Measurements from ENCODE around the gene ZNF317.

The ZNF317 gene

DNA sequence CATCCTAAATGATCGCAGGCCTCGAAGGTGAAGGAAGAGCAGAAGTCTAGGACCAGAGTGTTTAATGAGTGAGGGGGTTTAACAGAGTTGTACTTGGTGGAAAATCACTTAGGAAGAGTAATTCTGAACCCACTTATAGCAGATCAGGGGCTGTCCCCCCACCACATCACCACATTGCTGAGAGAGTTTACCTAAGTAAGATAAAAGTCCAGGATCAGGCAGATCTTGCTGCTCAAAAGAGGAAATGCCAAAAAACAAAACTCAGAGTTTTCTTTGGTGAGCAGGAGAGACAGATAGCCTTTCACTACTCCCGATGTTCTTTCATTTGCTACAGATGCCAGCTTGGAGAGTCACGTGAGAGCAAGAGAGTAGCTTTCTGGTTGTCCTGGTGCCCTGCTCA, 15.4 kb downstream of the ZNF317 start:
- no peaks in the 10 kb centered on the region for H3K27me3 ChIP-seq (ENCODE audit: insufficient read depth, low read length)
- peaks cover 98% of the 10 kb centered on the region for H3K36me3 ChIP-seq (ENCODE audit: insufficient read depth, low read length)
- no peaks in the 10 kb centered on the region for H3K9me2 ChIP-seq (ENCODE audit: low read depth, low read length)
- peaks cover 28% of the 10 kb centered on the region for H3K9me3 ChIP-seq (ENCODE audit: low read length)
- no peak overlapping the region for H3K4me3 ChIP-seq (ENCODE audit: low read depth, low read length, poor library complexity, severe bottlenecking)
- H3K79me2 ChIP-seq (ENCODE audit: insufficient read depth, low read length), result peaks cover 45% of the 10 kb centered on the region
- no peak overlapping the region for H3K9ac ChIP-seq (ENCODE audit: low read length)
- H3K27ac ChIP-seq (ENCODE audit: low read depth, low read length, poor library complexity, severe bottlenecking), result no peak overlapping the region
- H3K4me2 ChIP-seq (ENCODE audit: low read length), result no peak overlapping the region
- H4K20me1 ChIP-seq (ENCODE audit: insufficient read depth, low read length), result no peaks in the 10 kb centered on the region
- H2AFZ ChIP-seq (ENCODE audit: low read length), result no peak overlapping the region
- TF ChIP-seq EZH2 (IDR thresholded peaks at IDR 0.05; ENCODE audit: borderline replicate concordance, low read length), result no peak
- TF ChIP-seq, protein P1, sequence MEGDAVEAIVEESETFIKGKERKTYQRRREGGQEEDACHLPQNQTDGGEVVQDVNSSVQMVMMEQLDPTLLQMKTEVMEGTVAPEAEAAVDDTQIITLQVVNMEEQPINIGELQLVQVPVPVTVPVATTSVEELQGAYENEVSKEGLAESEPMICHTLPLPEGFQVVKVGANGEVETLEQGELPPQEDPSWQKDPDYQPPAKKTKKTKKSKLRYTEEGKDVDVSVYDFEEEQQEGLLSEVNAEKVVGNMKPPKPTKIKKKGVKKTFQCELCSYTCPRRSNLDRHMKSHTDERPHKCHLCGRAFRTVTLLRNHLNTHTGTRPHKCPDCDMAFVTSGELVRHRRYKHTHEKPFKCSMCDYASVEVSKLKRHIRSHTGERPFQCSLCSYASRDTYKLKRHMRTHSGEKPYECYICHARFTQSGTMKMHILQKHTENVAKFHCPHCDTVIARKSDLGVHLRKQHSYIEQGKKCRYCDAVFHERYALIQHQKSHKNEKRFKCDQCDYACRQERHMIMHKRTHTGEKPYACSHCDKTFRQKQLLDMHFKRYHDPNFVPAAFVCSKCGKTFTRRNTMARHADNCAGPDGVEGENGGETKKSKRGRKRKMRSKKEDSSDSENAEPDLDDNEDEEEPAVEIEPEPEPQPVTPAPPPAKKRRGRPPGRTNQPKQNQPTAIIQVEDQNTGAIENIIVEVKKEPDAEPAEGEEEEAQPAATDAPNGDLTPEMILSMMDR (IDR thresholded peaks at IDR 0.05; ENCODE audit: low read length), result no peak
- H3K4me1 ChIP-seq (ENCODE audit: insufficient read depth, low read length, severe bottlenecking), result no peaks in the 10 kb centered on the region
- no peaks in the 10 kb centered on the region for H3F3A ChIP-seq (ENCODE audit: insufficient read depth, low read length)

DNA sequence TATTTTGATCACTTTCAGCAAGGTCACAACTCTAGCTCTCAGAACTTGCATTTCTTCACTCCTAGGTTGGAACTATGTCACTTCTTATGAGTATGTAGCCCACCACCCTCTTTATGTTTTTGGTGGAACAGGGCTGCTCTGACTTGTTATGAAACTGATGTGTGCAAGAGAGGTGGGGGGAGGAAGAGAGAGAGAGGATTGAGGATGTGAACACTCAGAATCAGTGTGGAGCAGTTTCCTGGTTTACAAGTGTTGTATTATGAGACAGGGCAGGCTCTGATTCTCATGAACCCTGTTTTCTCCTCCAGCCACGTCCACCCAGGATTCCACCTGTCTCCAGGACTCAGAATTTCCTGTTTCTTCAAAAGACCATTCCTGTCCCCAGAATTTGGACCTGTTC, 16.1 kb downstream of the ZNF317 start:
- no peaks in the 10 kb centered on the region for H3K27me3 ChIP-seq (ENCODE audit: insufficient read depth, low read length)
- no peak overlapping the region for H3K4me2 ChIP-seq (ENCODE audit: low read length)
- no peak overlapping the region for H3K27ac ChIP-seq (ENCODE audit: low read depth, low read length, poor library complexity, severe bottlenecking)
- no peaks in the 10 kb centered on the region for H3F3A ChIP-seq (ENCODE audit: insufficient read depth, low read length)
- H3K9ac ChIP-seq (ENCODE audit: low read length), result no peak overlapping the region
- peaks cover 100% of the 10 kb centered on the region for H3K36me3 ChIP-seq (ENCODE audit: insufficient read depth, low read length)
- H3K4me3 ChIP-seq (ENCODE audit: low read depth, low read length, poor library complexity, severe bottlenecking), result no peak overlapping the region
- H3K9me3 ChIP-seq (ENCODE audit: low read length), result peaks cover 32% of the 10 kb centered on the region
- TF ChIP-seq, protein P1 (IDR thresholded peaks at IDR 0.05; ENCODE audit: low read length), result no peak
- no peak for TF ChIP-seq EZH2 (IDR thresholded peaks at IDR 0.05; ENCODE audit: borderline replicate concordance, low read length)
- H2AFZ ChIP-seq (ENCODE audit: low read length), result no peak overlapping the region
- no peaks in the 10 kb centered on the region for H3K9me2 ChIP-seq (ENCODE audit: low read depth, low read length)
- peaks cover 37% of the 10 kb centered on the region for H3K79me2 ChIP-seq (ENCODE audit: insufficient read depth, low read length)
- H3K4me1 ChIP-seq (ENCODE audit: insufficient read depth, low read length, severe bottlenecking), result no peaks in the 10 kb centered on the region
- no peaks in the 10 kb centered on the region for H4K20me1 ChIP-seq (ENCODE audit: insufficient read depth, low read length)

DNA sequence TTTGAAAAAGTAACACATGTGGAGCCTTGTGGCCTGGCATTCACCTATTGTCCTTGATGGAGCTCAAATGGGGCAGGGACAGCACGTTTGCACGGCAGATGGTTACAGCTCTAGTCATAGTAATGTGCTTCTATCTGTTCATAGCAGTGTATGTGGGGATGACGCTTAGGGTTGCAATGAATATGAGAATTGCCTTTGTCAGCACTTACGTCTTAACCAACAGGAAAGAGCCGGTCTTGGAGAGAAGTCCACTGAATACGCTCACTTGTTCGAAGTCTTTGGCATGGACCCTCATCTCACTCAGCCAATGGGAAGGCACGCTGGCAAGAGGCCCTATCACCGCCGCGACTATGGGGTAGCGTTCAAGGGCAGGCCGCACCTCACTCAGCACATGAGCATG, 19.7 kb downstream of the ZNF317 start:
- Histone ChIP-seq H3K4me1 (ENCODE audit: insufficient read depth, low read length, severe bottlenecking) (no peaks in the 10 kb centered on the region), H3K79me2 (ENCODE audit: insufficient read depth, low read length) (peaks cover 6% of the 10 kb centered on the region; the same call in 1 of the 2 replicates), H2AFZ (ENCODE audit: low read length) (no peak overlapping the region), H3K9ac (ENCODE audit: low read length) (no peak overlapping the region), H3K9me2 (ENCODE audit: low read depth, low read length) (no peaks in the 10 kb centered on the region), H3K36me3 (ENCODE audit: insufficient read depth, low read length) (peaks cover 98% of the 10 kb centered on the region), H3F3A (ENCODE audit: insufficient read depth, low read length) (no peaks in the 10 kb centered on the region), H3K27ac (ENCODE audit: low read depth, low read length, poor library complexity, severe bottlenecking) (no peak overlapping the region), H3K9me3 (ENCODE audit: low read length) (peaks cover 33% of the 10 kb centered on the region), H3K27me3 (ENCODE audit: insufficient read depth, low read length) (no peaks in the 10 kb centered on the region), H4K20me1 (ENCODE audit: insufficient read depth, low read length) (no peaks in the 10 kb centered on the region), H3K4me3 (ENCODE audit: low read depth, low read length, poor library complexity, severe bottlenecking) (no peak overlapping the region), H3K4me2 (ENCODE audit: low read length) (no peak overlapping the region)
- TF ChIP-seq, protein P1 (IDR thresholded peaks at IDR 0.05; ENCODE audit: low read length), result no peak
- TF ChIP-seq EZH2 (IDR thresholded peaks at IDR 0.05; ENCODE audit: borderline replicate concordance, low read length), result no peak

Measured in OCI-LY1 (cell line).